GM23338 (cell line): ENCODE results near the gene CAPN9.

Experiments used
- CREB1 ChIP-seq: fragments of 250-450 bp; sonication (Bioruptor Pico); IDR thresholded peaks from 2 replicates; pipeline ENCODE4 v1.5.0; 2020; ENCODE audit warnings: low read depth, mild to moderate bottlenecking, moderate library complexity
- EZH2 ChIP-seq: fragments of 200-600 bp; sonication (generic); IDR thresholded peaks from one replicate; pipeline ENCODE4 v1.8.0; 2017; ENCODE audit warnings: antibody characterized with exemption, mild to moderate bottlenecking, low read depth; ENCODE audit not compliant: unreplicated experiment
- EZH2phosphoT487 ChIP-seq: fragments of 200-600 bp; sonication (generic); IDR thresholded peaks from one replicate; pipeline ENCODE4 v1.8.1; 2018; ENCODE audit warnings: antibody characterized with exemption; ENCODE audit not compliant: unreplicated experiment
- NANOG ChIP-seq: IDR thresholded peaks from 2 replicates; pipeline ENCODE4 v1.6.1; 2016; ENCODE audit warnings: antibody characterized with exemption, borderline replicate concordance
- POLR2AphosphoS5 ChIP-seq: IDR thresholded peaks from 2 replicates; pipeline ENCODE4 v1.6.1; 2016; ENCODE audit warnings: antibody characterized with exemption, low read depth
- TF ChIP-seq, protein P1 (sequence below): IDR thresholded peaks from 2 replicates; pipeline ENCODE4 v1.6.1; 2016; ENCODE audit warnings: antibody characterized with exemption
- TF ChIP-seq, protein P2 (sequence below), 2 experiments: fragments of 200-600 bp in 1 of 2; sonication (generic) in 1 of 2; conservative IDR thresholded peaks; 2 replicates each; pipeline versions ENCODE4 v1.5.1 to v1.6.1; 2016 to 2017; ENCODE audit warnings: antibody characterized with exemption in 2 of 2, low read depth in 2 of 2, mild to moderate bottlenecking in 2 of 2, moderate library complexity in 1 of 2
- TF ChIP-seq, protein P3 (sequence below): IDR thresholded peaks from one replicate; pipeline ENCODE4 v1.6.1; 2018; ENCODE audit warnings: antibody characterized with exemption; ENCODE audit not compliant: unreplicated experiment

DNA sequence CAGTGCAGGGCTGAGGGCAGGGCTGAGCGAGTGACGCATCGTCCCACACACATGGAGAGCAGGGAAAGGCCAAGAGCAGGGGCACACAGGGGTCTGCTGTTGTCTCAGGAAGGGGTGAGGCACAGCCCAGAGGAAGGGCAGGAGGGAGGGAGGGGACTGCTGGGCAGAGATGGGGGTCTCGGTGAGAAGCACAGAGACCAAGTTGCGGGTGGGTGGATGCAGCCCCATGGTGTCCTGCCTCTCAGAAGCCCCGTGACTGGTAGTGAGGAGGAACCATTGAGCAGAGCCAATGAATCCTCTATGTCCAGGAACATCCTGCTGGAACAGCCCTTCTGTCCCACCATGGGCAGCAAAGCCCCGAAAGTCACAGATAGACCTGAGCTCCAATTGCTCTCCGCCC, 103.4 kb downstream of the CAPN9 start:
- TF ChIP-seq, protein P1, sequence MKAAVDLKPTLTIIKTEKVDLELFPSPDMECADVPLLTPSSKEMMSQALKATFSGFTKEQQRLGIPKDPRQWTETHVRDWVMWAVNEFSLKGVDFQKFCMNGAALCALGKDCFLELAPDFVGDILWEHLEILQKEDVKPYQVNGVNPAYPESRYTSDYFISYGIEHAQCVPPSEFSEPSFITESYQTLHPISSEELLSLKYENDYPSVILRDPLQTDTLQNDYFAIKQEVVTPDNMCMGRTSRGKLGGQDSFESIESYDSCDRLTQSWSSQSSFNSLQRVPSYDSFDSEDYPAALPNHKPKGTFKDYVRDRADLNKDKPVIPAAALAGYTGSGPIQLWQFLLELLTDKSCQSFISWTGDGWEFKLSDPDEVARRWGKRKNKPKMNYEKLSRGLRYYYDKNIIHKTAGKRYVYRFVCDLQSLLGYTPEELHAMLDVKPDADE, result no peak
- TF ChIP-seq, protein P2, sequence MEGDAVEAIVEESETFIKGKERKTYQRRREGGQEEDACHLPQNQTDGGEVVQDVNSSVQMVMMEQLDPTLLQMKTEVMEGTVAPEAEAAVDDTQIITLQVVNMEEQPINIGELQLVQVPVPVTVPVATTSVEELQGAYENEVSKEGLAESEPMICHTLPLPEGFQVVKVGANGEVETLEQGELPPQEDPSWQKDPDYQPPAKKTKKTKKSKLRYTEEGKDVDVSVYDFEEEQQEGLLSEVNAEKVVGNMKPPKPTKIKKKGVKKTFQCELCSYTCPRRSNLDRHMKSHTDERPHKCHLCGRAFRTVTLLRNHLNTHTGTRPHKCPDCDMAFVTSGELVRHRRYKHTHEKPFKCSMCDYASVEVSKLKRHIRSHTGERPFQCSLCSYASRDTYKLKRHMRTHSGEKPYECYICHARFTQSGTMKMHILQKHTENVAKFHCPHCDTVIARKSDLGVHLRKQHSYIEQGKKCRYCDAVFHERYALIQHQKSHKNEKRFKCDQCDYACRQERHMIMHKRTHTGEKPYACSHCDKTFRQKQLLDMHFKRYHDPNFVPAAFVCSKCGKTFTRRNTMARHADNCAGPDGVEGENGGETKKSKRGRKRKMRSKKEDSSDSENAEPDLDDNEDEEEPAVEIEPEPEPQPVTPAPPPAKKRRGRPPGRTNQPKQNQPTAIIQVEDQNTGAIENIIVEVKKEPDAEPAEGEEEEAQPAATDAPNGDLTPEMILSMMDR (conservative IDR thresholded peaks at IDR 0.05; ENCODE audit: low read depth in 2 of 2), result no peak
- TF ChIP-seq, protein P3, sequence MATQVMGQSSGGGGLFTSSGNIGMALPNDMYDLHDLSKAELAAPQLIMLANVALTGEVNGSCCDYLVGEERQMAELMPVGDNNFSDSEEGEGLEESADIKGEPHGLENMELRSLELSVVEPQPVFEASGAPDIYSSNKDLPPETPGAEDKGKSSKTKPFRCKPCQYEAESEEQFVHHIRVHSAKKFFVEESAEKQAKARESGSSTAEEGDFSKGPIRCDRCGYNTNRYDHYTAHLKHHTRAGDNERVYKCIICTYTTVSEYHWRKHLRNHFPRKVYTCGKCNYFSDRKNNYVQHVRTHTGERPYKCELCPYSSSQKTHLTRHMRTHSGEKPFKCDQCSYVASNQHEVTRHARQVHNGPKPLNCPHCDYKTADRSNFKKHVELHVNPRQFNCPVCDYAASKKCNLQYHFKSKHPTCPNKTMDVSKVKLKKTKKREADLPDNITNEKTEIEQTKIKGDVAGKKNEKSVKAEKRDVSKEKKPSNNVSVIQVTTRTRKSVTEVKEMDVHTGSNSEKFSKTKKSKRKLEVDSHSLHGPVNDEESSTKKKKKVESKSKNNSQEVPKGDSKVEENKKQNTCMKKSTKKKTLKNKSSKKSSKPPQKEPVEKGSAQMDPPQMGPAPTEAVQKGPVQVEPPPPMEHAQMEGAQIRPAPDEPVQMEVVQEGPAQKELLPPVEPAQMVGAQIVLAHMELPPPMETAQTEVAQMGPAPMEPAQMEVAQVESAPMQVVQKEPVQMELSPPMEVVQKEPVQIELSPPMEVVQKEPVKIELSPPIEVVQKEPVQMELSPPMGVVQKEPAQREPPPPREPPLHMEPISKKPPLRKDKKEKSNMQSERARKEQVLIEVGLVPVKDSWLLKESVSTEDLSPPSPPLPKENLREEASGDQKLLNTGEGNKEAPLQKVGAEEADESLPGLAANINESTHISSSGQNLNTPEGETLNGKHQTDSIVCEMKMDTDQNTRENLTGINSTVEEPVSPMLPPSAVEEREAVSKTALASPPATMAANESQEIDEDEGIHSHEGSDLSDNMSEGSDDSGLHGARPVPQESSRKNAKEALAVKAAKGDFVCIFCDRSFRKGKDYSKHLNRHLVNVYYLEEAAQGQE, result no peak
- TF ChIP-seq EZH2, result no peak
- no peak for TF ChIP-seq POLR2AphosphoS5
- no peak for TF ChIP-seq CREB1 (CRISPR knock-in tag)
- TF ChIP-seq EZH2phosphoT487, result no peak
- TF ChIP-seq NANOG, result no peak
